Measurements from ENCODE around the gene SIN3B.

SIN3B gene

GRCh38 chr19:16915135-16915534, 85.9 kb downstream of the SIN3B start:
- Histone ChIP-seq H3K27me3 (ENCODE audit: insufficient read depth, low read length, poor library complexity, severe bottlenecking) (no peaks in the 10 kb centered on the region), H3K4me1 (ENCODE audit: insufficient read depth, low read length, poor library complexity, severe bottlenecking) (no peaks in the 10 kb centered on the region), H3K9me3 (ENCODE audit: insufficient read depth, low read depth, low read length) (peaks cover 4% of the 10 kb centered on the region; the same call in 1 of the 2 replicates), H3K4me3 (ENCODE audit: low read length, poor library complexity, severe bottlenecking) (no peak overlapping the region), H3K9me2 (replicated peaks; ENCODE audit: low read depth, low read length) (no peaks in the 10 kb centered on the region), H2AFZ (ENCODE audit: low read length) (no peak overlapping the region), H3F3A (ENCODE audit: low read depth) (no peaks in the 10 kb centered on the region), H4K20me1 (ENCODE audit: insufficient read depth, low read length, poor library complexity, severe bottlenecking) (no peaks in the 10 kb centered on the region), H3K79me2 (ENCODE audit: insufficient read depth, low read length) (no peaks in the 10 kb centered on the region), H3K36me3 (ENCODE audit: insufficient read depth, low read length) (no peaks in the 10 kb centered on the region), H3K9ac (ENCODE audit: low read depth, low read length, poor library complexity, severe bottlenecking) (no peak overlapping the region), H3K4me2 (ENCODE audit: low read depth, low read length, poor library complexity, severe bottlenecking) (no peak overlapping the region)
- TF ChIP-seq, protein P1, sequence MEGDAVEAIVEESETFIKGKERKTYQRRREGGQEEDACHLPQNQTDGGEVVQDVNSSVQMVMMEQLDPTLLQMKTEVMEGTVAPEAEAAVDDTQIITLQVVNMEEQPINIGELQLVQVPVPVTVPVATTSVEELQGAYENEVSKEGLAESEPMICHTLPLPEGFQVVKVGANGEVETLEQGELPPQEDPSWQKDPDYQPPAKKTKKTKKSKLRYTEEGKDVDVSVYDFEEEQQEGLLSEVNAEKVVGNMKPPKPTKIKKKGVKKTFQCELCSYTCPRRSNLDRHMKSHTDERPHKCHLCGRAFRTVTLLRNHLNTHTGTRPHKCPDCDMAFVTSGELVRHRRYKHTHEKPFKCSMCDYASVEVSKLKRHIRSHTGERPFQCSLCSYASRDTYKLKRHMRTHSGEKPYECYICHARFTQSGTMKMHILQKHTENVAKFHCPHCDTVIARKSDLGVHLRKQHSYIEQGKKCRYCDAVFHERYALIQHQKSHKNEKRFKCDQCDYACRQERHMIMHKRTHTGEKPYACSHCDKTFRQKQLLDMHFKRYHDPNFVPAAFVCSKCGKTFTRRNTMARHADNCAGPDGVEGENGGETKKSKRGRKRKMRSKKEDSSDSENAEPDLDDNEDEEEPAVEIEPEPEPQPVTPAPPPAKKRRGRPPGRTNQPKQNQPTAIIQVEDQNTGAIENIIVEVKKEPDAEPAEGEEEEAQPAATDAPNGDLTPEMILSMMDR (conservative IDR thresholded peaks at IDR 0.05; ENCODE audit: low read length), result no peak
- TF ChIP-seq EZH2phosphoT487 (IDR thresholded peaks at IDR 0.05; ENCODE audit: borderline replicate concordance), result no peak

GRCh38 chr19:16915734-16916133, 86.5 kb downstream of the SIN3B start:
- no peak overlapping the region for H2AFZ ChIP-seq (ENCODE audit: low read length)
- TF ChIP-seq, protein P1 (conservative IDR thresholded peaks at IDR 0.05; ENCODE audit: low read length), result no peak
- TF ChIP-seq EZH2phosphoT487 (IDR thresholded peaks at IDR 0.05; ENCODE audit: borderline replicate concordance), result no peak
- no peaks in the 10 kb centered on the region for H3K4me1 ChIP-seq (ENCODE audit: insufficient read depth, low read length, poor library complexity, severe bottlenecking)
- no peaks in the 10 kb centered on the region for H3K79me2 ChIP-seq (ENCODE audit: insufficient read depth, low read length)
- no peaks in the 10 kb centered on the region for H3K27me3 ChIP-seq (ENCODE audit: insufficient read depth, low read length, poor library complexity, severe bottlenecking)
- no peaks in the 10 kb centered on the region for H4K20me1 ChIP-seq (ENCODE audit: insufficient read depth, low read length, poor library complexity, severe bottlenecking)
- no peak overlapping the region for H3K9ac ChIP-seq (ENCODE audit: low read depth, low read length, poor library complexity, severe bottlenecking)
- H3K4me3 ChIP-seq (ENCODE audit: low read length, poor library complexity, severe bottlenecking), result no peak overlapping the region
- H3K36me3 ChIP-seq (ENCODE audit: insufficient read depth, low read length), result no peaks in the 10 kb centered on the region
- no peaks in the 10 kb centered on the region for H3K9me2 ChIP-seq (replicated peaks; ENCODE audit: low read depth, low read length)
- H3K4me2 ChIP-seq (ENCODE audit: low read depth, low read length, poor library complexity, severe bottlenecking), result no peak overlapping the region
- H3F3A ChIP-seq (ENCODE audit: low read depth), result no peaks in the 10 kb centered on the region
- peaks cover 4% of the 10 kb centered on the region; the same call in 1 of the 2 replicates for H3K9me3 ChIP-seq (ENCODE audit: insufficient read depth, low read depth, low read length)

DNA sequence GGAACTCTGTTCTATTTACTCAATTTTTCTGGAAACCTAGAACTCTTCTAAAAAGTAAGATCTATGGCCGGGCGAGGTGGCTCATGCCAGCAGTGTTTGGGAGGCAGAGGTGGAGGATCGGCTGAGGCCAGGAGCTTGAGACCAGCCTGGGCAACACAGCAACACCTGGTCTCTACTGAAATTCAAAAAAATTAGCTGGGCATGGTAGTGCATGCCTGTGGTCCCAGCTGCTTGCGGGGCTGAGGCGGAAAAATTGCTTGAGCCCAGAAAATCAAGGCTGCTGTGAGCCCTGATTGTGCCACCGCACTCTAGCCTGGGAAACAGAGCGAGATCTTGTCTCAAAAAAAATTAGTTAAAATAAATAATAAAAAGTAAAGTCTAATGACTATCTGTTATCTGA, 88.2 kb downstream of the SIN3B start:
- Histone ChIP-seq H3K4me2 (ENCODE audit: low read depth, low read length, poor library complexity, severe bottlenecking) (no peak overlapping the region), H3K9ac (ENCODE audit: low read depth, low read length, poor library complexity, severe bottlenecking) (no peak overlapping the region), H3K4me1 (ENCODE audit: insufficient read depth, low read length, poor library complexity, severe bottlenecking) (no peaks in the 10 kb centered on the region), H2AFZ (ENCODE audit: low read length) (no peak overlapping the region), H3K4me3 (ENCODE audit: low read length, poor library complexity, severe bottlenecking) (no peak overlapping the region), H3K27me3 (ENCODE audit: insufficient read depth, low read length, poor library complexity, severe bottlenecking) (no peaks in the 10 kb centered on the region), H4K20me1 (ENCODE audit: insufficient read depth, low read length, poor library complexity, severe bottlenecking) (no peaks in the 10 kb centered on the region), H3F3A (ENCODE audit: low read depth) (no peaks in the 10 kb centered on the region), H3K36me3 (ENCODE audit: insufficient read depth, low read length) (no peaks in the 10 kb centered on the region), H3K9me2 (replicated peaks; ENCODE audit: low read depth, low read length) (no peaks in the 10 kb centered on the region), H3K9me3 (ENCODE audit: insufficient read depth, low read depth, low read length) (peaks cover 4% of the 10 kb centered on the region; the same call in 1 of the 2 replicates), H3K79me2 (ENCODE audit: insufficient read depth, low read length) (no peaks in the 10 kb centered on the region)
- TF ChIP-seq EZH2phosphoT487 (IDR thresholded peaks at IDR 0.05; ENCODE audit: borderline replicate concordance), result no peak
- TF ChIP-seq, protein P1 (conservative IDR thresholded peaks at IDR 0.05; ENCODE audit: low read length), result no peak

All from Loucy (cell line).